ENCODE measurements around the gene ZNF343. TPM values are rescaled to one million over a fixed set of nuclear protein-coding genes. Genes with fewer than 3 reads are reported as not detected.

Gene ZNF343
- total RNA-seq, 4 donors from 2014 or later: 8.9 to 13.9 (median 10.2) TPM

DNA sequence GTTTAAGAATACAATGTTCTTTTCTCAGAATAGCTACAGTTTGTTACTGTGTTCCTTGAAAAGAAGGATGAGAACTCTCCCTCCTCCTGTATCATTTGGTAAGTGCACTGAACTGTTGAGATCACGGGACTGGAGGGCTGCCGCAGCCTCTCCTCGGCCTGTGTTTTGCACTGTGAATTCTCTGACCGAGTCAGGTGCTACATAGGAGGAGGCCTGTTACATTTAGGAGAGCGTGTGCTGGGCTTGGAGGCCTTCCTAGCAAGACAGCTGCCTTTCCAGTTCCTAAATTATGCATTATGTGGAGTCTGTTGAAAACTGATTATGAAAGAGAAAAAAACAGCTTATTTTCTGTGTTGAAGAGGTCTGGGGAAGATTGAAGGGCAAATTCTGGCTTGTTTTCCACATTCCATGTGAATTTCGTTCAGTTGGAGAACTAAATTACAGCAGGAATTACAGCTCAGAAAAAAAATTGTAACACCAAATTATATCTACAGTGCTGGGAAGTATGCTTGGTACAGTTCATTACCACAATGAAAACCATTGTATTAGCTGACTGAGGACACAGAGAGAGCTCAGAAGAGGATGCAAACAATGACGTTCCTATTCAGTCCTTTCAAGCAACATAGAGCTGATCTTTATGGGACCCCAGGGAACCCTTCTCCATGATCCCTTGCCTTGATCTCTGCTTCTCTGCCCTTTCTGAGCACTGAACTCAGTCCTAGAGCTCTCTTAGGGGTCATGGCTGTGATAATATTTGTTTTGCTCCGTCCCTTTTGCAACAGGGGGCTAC lies 30.4 kb upstream of the ZNF343 start:
- no peak for TF ChIP-seq CTCF (IDR thresholded peaks at IDR 0.05; ENCODE audit: low read depth)

DNA sequence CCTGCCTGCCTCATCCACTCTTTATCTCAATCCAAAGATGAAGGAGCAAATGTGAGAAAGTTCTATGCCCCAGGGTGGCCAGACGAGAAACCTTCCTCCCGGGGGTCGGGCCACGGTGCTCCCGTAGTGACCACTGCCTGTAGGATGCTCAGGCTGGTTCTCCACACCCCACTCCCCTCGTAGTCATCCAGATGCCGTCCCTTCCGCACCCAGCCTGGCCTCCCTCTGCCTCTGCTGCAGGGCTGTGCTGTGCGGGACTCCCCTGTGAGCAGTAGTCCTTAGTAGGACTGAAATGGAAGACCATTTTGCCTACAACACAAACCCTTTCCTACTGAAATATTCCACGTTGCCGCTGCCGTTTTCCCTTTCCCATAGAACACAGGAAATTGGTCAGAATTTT lies 29.6 kb upstream of the ZNF343 start:
- no peak for TF ChIP-seq CTCF (IDR thresholded peaks at IDR 0.05; ENCODE audit: low read depth)

- no peak for TF ChIP-seq CTCF (IDR thresholded peaks at IDR 0.05; ENCODE audit: low read depth)
Measured at GRCh38 chr20:2537101-2537500, 28.4 kb upstream of the ZNF343 start.

DNA sequence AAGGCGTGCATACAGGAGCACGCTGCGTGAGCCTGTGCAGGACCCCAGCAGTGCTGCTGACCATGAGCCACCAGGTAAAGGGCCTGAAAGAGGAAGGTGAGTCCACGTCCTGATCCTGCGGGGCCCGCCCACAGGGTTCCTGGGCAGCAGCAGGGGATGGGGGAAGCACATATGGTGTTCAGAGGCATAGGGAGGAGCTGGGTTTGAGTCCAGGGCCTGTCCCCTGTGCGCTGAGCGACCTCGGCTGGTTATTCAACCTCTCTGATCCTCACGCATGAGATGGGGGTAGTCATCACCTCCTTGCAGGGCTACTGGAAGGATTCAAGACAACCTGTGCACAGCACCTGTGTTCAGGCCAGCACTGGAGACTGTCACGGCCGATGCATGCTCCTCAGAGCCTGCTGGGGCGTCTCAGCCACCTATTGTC lies 27.9 kb upstream of the ZNF343 start, which contains the start of gene TMC2:
Gene TMC2 (plus strand): TSS at position 14 of the 427 bp plus-strand sequence. CDS start 49 bp downstream, at position 63.
- no peak for TF ChIP-seq CTCF (IDR thresholded peaks at IDR 0.05; ENCODE audit: low read depth)

DNA sequence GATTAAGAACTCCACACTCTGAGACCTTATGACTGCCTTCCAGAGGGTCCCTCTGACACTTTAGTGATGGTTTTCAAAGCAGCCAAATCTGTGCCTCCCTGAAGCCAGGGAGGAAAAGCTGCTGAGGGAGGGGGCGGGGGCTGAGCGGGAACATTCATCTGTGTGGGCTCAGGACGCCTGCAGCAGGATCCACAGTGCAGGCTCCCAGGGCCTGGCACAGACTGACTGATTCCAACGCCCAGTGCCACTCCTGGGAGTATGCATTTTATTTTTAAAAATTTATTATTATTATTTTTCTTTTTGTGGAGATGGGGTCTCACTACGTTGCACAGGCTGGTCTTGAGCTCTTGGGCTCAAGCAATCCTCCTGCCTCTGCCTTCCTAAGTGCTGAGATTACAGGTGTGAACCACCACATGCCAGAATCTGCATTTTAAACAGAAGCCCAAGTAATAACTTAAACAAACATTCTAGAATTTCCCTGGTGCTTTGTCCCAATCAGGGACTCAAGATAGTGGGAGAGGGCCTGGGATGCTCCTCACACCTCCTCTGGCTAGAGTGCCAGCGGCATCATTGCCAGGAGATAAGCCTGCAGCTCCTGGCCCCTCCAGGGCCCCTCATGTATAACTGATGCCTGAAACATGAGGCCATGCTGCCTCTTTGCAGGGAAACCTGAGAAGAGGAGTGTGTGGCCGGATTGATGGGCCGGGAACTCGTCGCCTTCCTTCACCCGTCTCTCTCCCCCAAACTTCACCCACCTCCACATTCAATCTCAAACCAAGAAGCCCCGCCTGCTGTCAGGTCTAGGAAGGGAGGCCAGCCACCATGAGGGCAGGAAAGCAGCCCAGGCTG lies 27.2 kb upstream of the ZNF343 start:
- TF ChIP-seq CTCF (IDR thresholded peaks at IDR 0.05; ENCODE audit: low read depth): no peak

GRCh38 chr20:2533118-2533517 lies 24.4 kb upstream of the ZNF343 start:
- TF ChIP-seq CTCF (IDR thresholded peaks at IDR 0.05; ENCODE audit: low read depth): no peak

GRCh38 chr20:2528671-2529271 lies 20.1 kb upstream of the ZNF343 start:
- TF ChIP-seq CTCF (IDR thresholded peaks at IDR 0.05; ENCODE audit: low read depth): no peak

Data from subcutaneous adipose tissue (tissue), 4 donors.